Kidney tubule cell (primary cell): Measurements from ENCODE around the gene ACO1.

Experiments
- DNase-seq: peaks from one replicate; pipeline ENCODE4 v3.0.0-alpha.2; 2018; ENCODE audit warnings: low spot score

ACO1 gene

GRCh38 chr9:32497921-32498320 is 113.5 kb downstream of the ACO1 start:
- no peak for DNase-seq

GRCh38 chr9:32500768-32501167 is 116.3 kb downstream of the ACO1 start:
- peak; percentile 78 for DNase-seq

GRCh38 chr9:32501868-32502267 is 117.4 kb downstream of the ACO1 start:
- DNase-seq = no peak

- DNase-seq = peak; percentile 80
These were observed 118.0 kb downstream of the ACO1 start for GRCh38 chr9:32502464-32502863.

- DNase-seq = no peak
These were observed 118.6 kb downstream of the ACO1 start for GRCh38 chr9:32503008-32503407.
